Tibial nerve (tissue), 4 donors: ENCODE results near the gene UTS2B. TPM values are rescaled to one million over a fixed set of nuclear protein-coding genes. Genes with fewer than 3 reads are reported as not detected.

Source experiments
- DNase-seq, 2 donors: peaks; one replicate each; pipeline ENCODE4 v3.0.0-alpha.2; 2019; ENCODE audit warnings: low spot score in 2 of 2
- H3K27ac ChIP-seq, 4 donors: fragments of 200-600 bp; sonication (generic) in 3 of 4; one replicate each; pipeline ENCODE4 v1.5.1; 2017 to 2019; ENCODE audit warnings: mild to moderate bottlenecking in 1 of 4
- H3K27me3 ChIP-seq, 2 donors: fragments of 200-600 bp; sonication (generic) in 1 of 2; one replicate each; pipeline versions ENCODE4 v1.5.1 to v1.6.0; 2017 to 2019
- H3K36me3 ChIP-seq, 3 donors: fragments of 200-600 bp; sonication (generic); one replicate each; pipeline ENCODE4 v1.5.1; 2018 to 2019
- H3K4me1 ChIP-seq, 4 donors: fragments of 200-600 bp; sonication (generic) in 3 of 4; one replicate each; pipeline ENCODE4 v1.5.1; 2017 to 2019
- H3K4me3 ChIP-seq, 4 donors: fragments of 200-600 bp; sonication (generic) in 3 of 4; one replicate each; pipeline ENCODE4 v1.5.1; 2017 to 2019; ENCODE audit warnings: mild to moderate bottlenecking in 1 of 4, moderate library complexity in 1 of 4
- H3K9me3 ChIP-seq, 4 donors: fragments of 200-600 bp; sonication (generic) in 3 of 4; one replicate each; pipeline ENCODE4 v1.5.1; 2017 to 2019
- CTCF ChIP-seq, 5 experiments: fragments of 200-600 bp in 3 of 5; fragments of 450-650 bp in 2 of 5; sonication (generic) in 3 of 5; IDR thresholded peaks; one replicate each; pipeline ENCODE4 v1.5.1; 2016 to 2019; ENCODE audit warnings: antibody characterized with exemption in 5 of 5, mild to moderate bottlenecking in 3 of 5, moderate library complexity in 2 of 5
- EP300 ChIP-seq, 2 donors: sonication (generic); formaldehyde crosslinking; IDR thresholded peaks; one replicate each; pipeline ENCODE4 v1.6.1; 2017; ENCODE audit warnings: antibody characterized with exemption in 2 of 2, mild to moderate bottlenecking in 1 of 2
- POLR2A ChIP-seq, 2 donors: fragments of 450-650 bp; IDR thresholded peaks; one replicate each; pipeline ENCODE4 v1.6.1; 2017; ENCODE audit warnings: antibody characterized with exemption in 2 of 2, mild to moderate bottlenecking in 2 of 2, moderate library complexity in 2 of 2
- WGBS, 2 donors: methylation state at CpG; one replicate each; pipeline ENCODE4 v1.1.5; 2018; 5-methylcytosine and 5-hydroxymethylcytosine counted together
- total RNA-seq, 4 donors: library from RNA; depleted of rRNA; stranded (reverse); fragments of >200 nt; gene quantifications; one replicate each; pipeline ENCODE4 v1.1.0, GENCODE V29; 2016

The UTS2B gene
- total RNA-seq, 4 donors from 2014 or later: 0.90 to 2.7 TPM; not detected in 2

GRCh38 chr3:191303596-191303995 is 26.7 kb downstream of the UTS2B start:
- no peak overlapping the region for H3K4me3 ChIP-seq
- H3K36me3 ChIP-seq: no peaks in the 10 kb centered on the region
- H3K9me3 ChIP-seq: no peaks in the 10 kb centered on the region
- no peak overlapping the region for H3K27ac ChIP-seq
- WGBS, 2 donors: 80 to 86% methylated on average over 3 of the region's 3 CpGs
- no peak for DNase-seq
- no peak for TF ChIP-seq POLR2A (IDR thresholded peaks at IDR 0.05)
- TF ChIP-seq EP300 (IDR thresholded peaks at IDR 0.05): no peak
- TF ChIP-seq CTCF (IDR thresholded peaks at IDR 0.05): no peak
- no peaks in the 10 kb centered on the region for H3K4me1 ChIP-seq
- H3K27me3 ChIP-seq: no peaks in the 10 kb centered on the region

- 58 to 74% methylated on average over 2 of the region's 2 CpGs for WGBS, 2 donors
- H3K9me3 ChIP-seq: no peaks in the 10 kb centered on the region
- TF ChIP-seq EP300 (IDR thresholded peaks at IDR 0.05) (no peak), POLR2A (IDR thresholded peaks at IDR 0.05) (no peak), CTCF (IDR thresholded peaks at IDR 0.05) (no peak)
- H3K4me1 ChIP-seq: no peaks in the 10 kb centered on the region
- H3K27me3 ChIP-seq: no peaks in the 10 kb centered on the region
- H3K4me3 ChIP-seq: no peak overlapping the region
- H3K36me3 ChIP-seq: no peaks in the 10 kb centered on the region
- no peak overlapping the region for H3K27ac ChIP-seq
- DNase-seq: no peak
Observed at GRCh38 chr3:191302451-191302850, 27.9 kb downstream of the UTS2B start.

GRCh38 chr3:191301782-191302411 is 28.4 kb downstream of the UTS2B start:
- TF ChIP-seq POLR2A (IDR thresholded peaks at IDR 0.05): no peak
- no peak for TF ChIP-seq CTCF (IDR thresholded peaks at IDR 0.05)
- no peak for TF ChIP-seq EP300 (IDR thresholded peaks at IDR 0.05)
- no peaks in the 10 kb centered on the region for H3K36me3 ChIP-seq
- no peak for DNase-seq
- H3K4me1 ChIP-seq: no peaks in the 10 kb centered on the region
- WGBS, 2 donors: 94 to 97% methylated on average over 5 of the region's 5 CpGs
- H3K4me3 ChIP-seq: no peak overlapping the region
- no peak overlapping the region for H3K27ac ChIP-seq
- H3K9me3 ChIP-seq: no peaks in the 10 kb centered on the region
- H3K27me3 ChIP-seq: no peaks in the 10 kb centered on the region

- H3K9me3 ChIP-seq: no peaks in the 10 kb centered on the region
- H3K27ac ChIP-seq: no peak overlapping the region
- no peaks in the 10 kb centered on the region for H3K4me1 ChIP-seq
- no peak for DNase-seq
- no peaks in the 10 kb centered on the region for H3K27me3 ChIP-seq
- 78 to 87% methylated on average over 1 of the region's 1 CpG for WGBS, 2 donors
- TF ChIP-seq CTCF (IDR thresholded peaks at IDR 0.05): no peak
- TF ChIP-seq EP300 (IDR thresholded peaks at IDR 0.05): no peak
- no peak for TF ChIP-seq POLR2A (IDR thresholded peaks at IDR 0.05)
- no peak overlapping the region for H3K4me3 ChIP-seq
- H3K36me3 ChIP-seq: no peaks in the 10 kb centered on the region
Observed at GRCh38 chr3:191301017-191301416, 29.3 kb downstream of the UTS2B start.

GRCh38 chr3:191300422-191300821 is 29.9 kb downstream of the UTS2B start:
- Histone ChIP-seq H3K4me3 (no peak overlapping the region), H3K4me1 (no peaks in the 10 kb centered on the region), H3K27ac (no peak overlapping the region), H3K9me3 (no peaks in the 10 kb centered on the region), H3K27me3 (no peaks in the 10 kb centered on the region), H3K36me3 (no peaks in the 10 kb centered on the region)
- no peak for DNase-seq
- 52 to 64% methylated on average over 1 of the region's 1 CpG for WGBS, 2 donors
- TF ChIP-seq EP300 (IDR thresholded peaks at IDR 0.05) (no peak), CTCF (IDR thresholded peaks at IDR 0.05) (no peak), POLR2A (IDR thresholded peaks at IDR 0.05) (no peak)
